Progenitor cell of endocrine pancreas (in vitro differentiated cells): ENCODE data around the gene NCKIPSD. TPM values are rescaled to one million over a fixed set of nuclear protein-coding genes. Genes with fewer than 3 reads are reported as not detected.

Experiments
- DNase-seq: peaks from one replicate; pipeline ENCODE4 v3.0.0; 2021; ENCODE audit warnings: low spot score; ENCODE audit not compliant: unreplicated experiment
- H3K27ac Mint-ChIP-seq: 2 replicates; pipeline ENCODE4 v1.8.0; 2021; ENCODE audit warnings: mild to moderate bottlenecking, moderate library complexity, mixed read lengths
- H3K27me3 Mint-ChIP-seq: 2 replicates; pipeline ENCODE4 v1.8.0; 2021; ENCODE audit warnings: mixed read lengths
- H3K36me3 Mint-ChIP-seq: 2 replicates; pipeline ENCODE4 v1.8.0; 2022; ENCODE audit warnings: mixed read lengths; ENCODE audit not compliant: insufficient read depth
- H3K4me1 Mint-ChIP-seq: 2 replicates; pipeline ENCODE4 v1.8.0; 2021; ENCODE audit warnings: low read depth, mixed read lengths
- H3K4me3 Mint-ChIP-seq: 2 replicates; pipeline ENCODE4 v1.8.0; 2021; ENCODE audit warnings: low read depth, mild to moderate bottlenecking, moderate library complexity, mixed read lengths
- H3K9me3 Mint-ChIP-seq: 2 replicates; pipeline ENCODE4 v1.8.0; 2021; ENCODE audit warnings: low read depth, mixed read lengths
- total RNA-seq: library from RNA; stranded (reverse); gene quantifications from 2 replicates; pipeline ENCODE4 v1.2.1, GENCODE V29; 2021
- TF ChIP-seq, protein P1 (sequence below): fragments of 200-600 bp; sonication (generic); IDR thresholded peaks from one replicate; pipeline ENCODE4 v1.5.0; 2021; ENCODE audit warnings: antibody characterized with exemption, mild to moderate bottlenecking; ENCODE audit not compliant: unreplicated experiment

NCKIPSD gene
- total RNA-seq, 1 donor from 2014 or later: 32.0 TPM

DNA sequence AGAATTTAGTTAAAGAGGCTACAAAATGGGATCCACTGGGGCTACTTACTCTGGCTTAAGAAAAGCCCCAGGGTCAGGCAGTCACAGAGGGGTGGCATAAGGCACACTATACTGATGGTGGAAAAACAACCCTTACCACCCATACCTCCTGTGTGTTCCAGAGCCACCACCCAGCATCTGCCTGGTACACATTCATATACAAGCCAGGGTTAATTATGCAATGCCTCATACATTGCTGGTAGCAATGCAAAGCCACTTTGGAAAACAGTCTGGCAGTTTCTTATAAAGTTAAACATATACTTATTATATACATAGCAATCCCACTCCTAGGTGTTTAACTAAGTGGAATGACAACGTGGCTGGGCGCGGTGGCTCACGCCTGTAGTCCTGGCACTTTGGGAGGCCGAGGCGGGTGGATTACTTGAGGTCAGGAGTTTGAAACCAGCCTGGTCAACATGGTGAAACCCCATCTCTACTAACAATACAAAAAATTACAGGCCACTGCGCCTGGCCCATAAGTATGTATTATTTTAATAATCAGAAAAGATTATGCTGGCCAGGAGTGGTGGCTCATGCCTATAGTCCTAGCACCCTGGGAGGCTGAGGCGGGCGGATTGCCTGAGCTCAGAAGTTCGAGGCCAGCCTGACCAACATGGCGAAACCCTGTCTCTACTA lies 15.2 kb upstream of the NCKIPSD start:
- TF ChIP-seq, protein P1, sequence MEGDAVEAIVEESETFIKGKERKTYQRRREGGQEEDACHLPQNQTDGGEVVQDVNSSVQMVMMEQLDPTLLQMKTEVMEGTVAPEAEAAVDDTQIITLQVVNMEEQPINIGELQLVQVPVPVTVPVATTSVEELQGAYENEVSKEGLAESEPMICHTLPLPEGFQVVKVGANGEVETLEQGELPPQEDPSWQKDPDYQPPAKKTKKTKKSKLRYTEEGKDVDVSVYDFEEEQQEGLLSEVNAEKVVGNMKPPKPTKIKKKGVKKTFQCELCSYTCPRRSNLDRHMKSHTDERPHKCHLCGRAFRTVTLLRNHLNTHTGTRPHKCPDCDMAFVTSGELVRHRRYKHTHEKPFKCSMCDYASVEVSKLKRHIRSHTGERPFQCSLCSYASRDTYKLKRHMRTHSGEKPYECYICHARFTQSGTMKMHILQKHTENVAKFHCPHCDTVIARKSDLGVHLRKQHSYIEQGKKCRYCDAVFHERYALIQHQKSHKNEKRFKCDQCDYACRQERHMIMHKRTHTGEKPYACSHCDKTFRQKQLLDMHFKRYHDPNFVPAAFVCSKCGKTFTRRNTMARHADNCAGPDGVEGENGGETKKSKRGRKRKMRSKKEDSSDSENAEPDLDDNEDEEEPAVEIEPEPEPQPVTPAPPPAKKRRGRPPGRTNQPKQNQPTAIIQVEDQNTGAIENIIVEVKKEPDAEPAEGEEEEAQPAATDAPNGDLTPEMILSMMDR: no peak
- Mint-ChIP-seq H3K4me3 (no peak overlapping the region), H3K36me3 (peaks cover 16% of the 10 kb centered on the region), H3K27me3 (no peaks in the 10 kb centered on the region), H3K27ac (no peak overlapping the region), H3K9me3 (no peaks in the 10 kb centered on the region), H3K4me1 (peaks cover 11% of the 10 kb centered on the region)
- DNase-seq: no peak

DNA sequence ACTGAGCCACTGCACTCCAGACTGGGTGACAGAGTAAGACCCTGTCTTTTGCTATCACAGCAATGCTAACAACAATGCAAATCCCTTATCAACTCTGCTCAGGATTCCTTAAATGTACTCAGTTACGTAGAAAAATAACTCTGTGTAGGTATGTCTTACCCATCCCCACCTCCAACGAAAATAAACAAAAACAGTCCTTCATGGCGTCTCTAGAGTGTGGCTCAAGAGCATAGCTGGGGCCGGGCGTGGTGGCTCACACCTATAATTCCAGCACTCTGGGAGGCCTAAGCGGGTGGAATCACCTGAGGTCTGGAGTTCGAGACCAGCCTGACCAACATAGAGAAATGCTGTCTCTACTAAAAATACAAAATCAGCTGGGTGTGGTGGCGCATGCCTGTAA lies 13.2 kb upstream of the NCKIPSD start:
- Mint-ChIP-seq H3K27me3 (no peaks in the 10 kb centered on the region), H3K36me3 (peaks cover 17% of the 10 kb centered on the region), H3K4me1 (peaks cover 14% of the 10 kb centered on the region), H3K9me3 (no peaks in the 10 kb centered on the region), H3K27ac (no peak overlapping the region), H3K4me3 (no peak overlapping the region)
- no peak for DNase-seq
- TF ChIP-seq, protein P1: no peak

- Mint-ChIP-seq H3K27ac (no peak overlapping the region), H3K27me3 (no peaks in the 10 kb centered on the region), H3K4me3 (no peak overlapping the region), H3K9me3 (no peaks in the 10 kb centered on the region), H3K36me3 (peaks cover 22% of the 10 kb centered on the region), H3K4me1 (peaks cover 14% of the 10 kb centered on the region)
- TF ChIP-seq, protein P1: no peak
- DNase-seq: no peak
Observed at GRCh38 chr3:48697952-48698351, 12.2 kb upstream of the NCKIPSD start.

DNA sequence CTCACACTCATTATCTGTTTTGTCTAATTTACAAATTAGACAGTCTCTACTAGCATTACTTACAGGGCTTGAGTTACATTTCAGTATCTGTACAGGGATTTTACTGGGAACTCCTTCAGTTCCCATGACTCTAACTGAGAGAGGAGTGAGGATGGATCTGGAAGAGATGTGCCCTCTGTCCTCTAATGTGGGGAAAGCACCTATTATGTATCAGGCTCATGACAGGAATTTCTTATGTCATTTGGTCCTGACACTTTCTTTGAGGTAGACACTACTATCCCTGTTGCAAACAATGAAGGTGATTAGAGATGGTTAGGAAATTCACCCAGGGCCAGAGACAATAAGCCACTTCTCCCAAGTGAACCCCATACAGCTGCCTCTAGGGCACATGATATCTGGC lies 10.9 kb upstream of the NCKIPSD start:
- TF ChIP-seq, protein P1: no peak
- Mint-ChIP-seq H3K36me3 (peaks cover 26% of the 10 kb centered on the region), H3K4me1 (peaks cover 12% of the 10 kb centered on the region)

GRCh38 chr3:48696156-48696555 lies 10.4 kb upstream of the NCKIPSD start:
- no peak for DNase-seq
- Mint-ChIP-seq H3K36me3 (peaks cover 29% of the 10 kb centered on the region), H3K27ac (peak overlapping the region; percentile 31), H3K4me3 (no peak overlapping the region), H3K9me3 (no peaks in the 10 kb centered on the region), H3K27me3 (no peaks in the 10 kb centered on the region), H3K4me1 (peaks cover 12% of the 10 kb centered on the region)
- TF ChIP-seq, protein P1: no peak

More for the DNA sequence above, 10.9 kb upstream of the NCKIPSD start:
- Mint-ChIP-seq H3K4me3 (no peak overlapping the region), H3K27me3 (no peaks in the 10 kb centered on the region), H3K9me3 (no peaks in the 10 kb centered on the region), H3K27ac (peak overlapping the region; percentile 31)
- DNase-seq: no peak
